ENCODE results near the gene DNAJB8.

The DNAJB8 gene

GRCh38 chr3:128425142-128425845, 41.4 kb downstream of the DNAJB8 start:
- no peak for DNase-seq (ENCODE audit: low read depth)

- DNase-seq (ENCODE audit: low read depth): peak; percentile 52
These were observed 42.1 kb downstream of the DNAJB8 start for GRCh38 chr3:128424508-128425069.

- no peak for DNase-seq (ENCODE audit: low read depth)
These were observed 43.1 kb downstream of the DNAJB8 start for GRCh38 chr3:128423525-128424147.

- DNase-seq (ENCODE audit: low read depth): no peak
These were observed 43.7 kb downstream of the DNAJB8 start for GRCh38 chr3:128422762-128423524.

- DNase-seq (ENCODE audit: low read depth): no peak
These were observed 44.7 kb downstream of the DNAJB8 start for GRCh38 chr3:128421966-128422365.

GRCh38 chr3:128421439-128421836, 45.3 kb downstream of the DNAJB8 start:
- DNase-seq (ENCODE audit: low read depth): no peak

GRCh38 chr3:128420720-128421438, 45.8 kb downstream of the DNAJB8 start:
- no peak for DNase-seq (ENCODE audit: low read depth)

GRCh38 chr3:128420289-128420688, 46.4 kb downstream of the DNAJB8 start:
- no peak for DNase-seq (ENCODE audit: low read depth)

- no peak for DNase-seq (ENCODE audit: low read depth)
These were observed 47.4 kb downstream of the DNAJB8 start for GRCh38 chr3:128419311-128419710.

GRCh38 chr3:128418900-128419299, 47.8 kb downstream of the DNAJB8 start:
- no peak for DNase-seq (ENCODE audit: low read depth)

GRCh38 chr3:128416578-128417211, 50.0 kb downstream of the DNAJB8 start:
- peak; percentile 79 for DNase-seq (ENCODE audit: low read depth)

- no peak for DNase-seq (ENCODE audit: low read depth)
These were observed 50.7 kb downstream of the DNAJB8 start for GRCh38 chr3:128415773-128416577.

GRCh38 chr3:128415200-128415772, 51.4 kb downstream of the DNAJB8 start:
- no peak for DNase-seq (ENCODE audit: low read depth)

GRCh38 chr3:128413413-128414205, 53.1 kb downstream of the DNAJB8 start:
- no peak for DNase-seq (ENCODE audit: low read depth)

- DNase-seq (ENCODE audit: low read depth): no peak
These were observed 53.7 kb downstream of the DNAJB8 start for GRCh38 chr3:128413003-128413370.

Data from iris pigment epithelial cell (primary cell).